Hepatocyte (in vitro differentiated cells): ENCODE measurements around the gene SIVA1. TPM values are rescaled to one million over a fixed set of nuclear protein-coding genes. Genes with fewer than 3 reads are reported as not detected.

Source experiments
- DNase-seq: peaks from one replicate; pipeline ENCODE4 v3.0.0-alpha.2; 2016; ENCODE audit warnings: low spot score
- H2AFZ ChIP-seq: fragments of 200-600 bp; sonication (generic); 2 replicates; pipeline ENCODE4 v1.6.0; 2016; ENCODE audit warnings: antibody characterized with exemption, mild to moderate bottlenecking
- H3K27ac ChIP-seq: fragments of 200-600 bp; sonication (generic); 2 replicates; pipeline ENCODE4 v1.5.1; 2016; ENCODE audit warnings: mild to moderate bottlenecking
- H3K27me3 ChIP-seq: fragments of 200-600 bp; sonication (generic); 2 replicates; pipeline ENCODE4 v1.6.1; 2016
- H3K36me3 ChIP-seq: fragments of 200-600 bp; sonication (generic); replicated peaks from 2 replicates; pipeline ENCODE4 v1.5.1; 2016; ENCODE audit warnings: low read depth; ENCODE audit not compliant: insufficient read depth
- H3K4me1 ChIP-seq: fragments of 200-600 bp; sonication (generic); 2 replicates; pipeline ENCODE4 v1.5.1; 2016; ENCODE audit warnings: mild to moderate bottlenecking, moderate library complexity; ENCODE audit not compliant: insufficient read depth
- H3K4me2 ChIP-seq: fragments of 200-600 bp; sonication (generic); 2 replicates; pipeline ENCODE4 v1.6.0; 2016
- H3K4me3 ChIP-seq: fragments of 200-600 bp; sonication (generic); 2 replicates; pipeline ENCODE4 v1.5.1; 2016; ENCODE audit warnings: mild to moderate bottlenecking
- H3K79me2 ChIP-seq: fragments of 200-600 bp; sonication (generic); 2 replicates; pipeline ENCODE4 v1.6.0; 2017; ENCODE audit warnings: mild to moderate bottlenecking
- H3K9me2 ChIP-seq: fragments of 200-600 bp; sonication (generic); replicated peaks from 2 replicates; pipeline ENCODE4 v1.6.0; 2017; ENCODE audit warnings: mild to moderate bottlenecking; ENCODE audit not compliant: insufficient read depth
- H3K9me3 ChIP-seq: fragments of 200-600 bp; sonication (generic); 2 replicates; pipeline ENCODE4 v1.5.1; 2016; ENCODE audit warnings: low read depth, mild to moderate bottlenecking
- H4K20me1 ChIP-seq: fragments of 200-600 bp; sonication (generic); 2 replicates; pipeline ENCODE4 v1.6.0; 2016; ENCODE audit warnings: mild to moderate bottlenecking; ENCODE audit not compliant: insufficient read depth, poor library complexity, severe bottlenecking
- CTCF ChIP-seq: fragments of 200-600 bp; sonication (generic); IDR thresholded peaks from 2 replicates; pipeline ENCODE4 v1.5.1; 2016; ENCODE audit warnings: antibody characterized with exemption, mild to moderate bottlenecking; ENCODE audit not compliant: poor library complexity
- EZH2 ChIP-seq: fragments of 200-600 bp; sonication (generic); IDR thresholded peaks from 2 replicates; pipeline ENCODE4 v1.6.1; 2016; ENCODE audit warnings: antibody characterized with exemption, mild to moderate bottlenecking, borderline replicate concordance
- EZH2phosphoT487 ChIP-seq: fragments of 200-600 bp; sonication (generic); IDR thresholded peaks from one replicate; pipeline ENCODE4 v1.6.1; 2018; ENCODE audit warnings: antibody characterized with exemption, mild to moderate bottlenecking, low read depth, moderate library complexity; ENCODE audit not compliant: unreplicated experiment, severe bottlenecking
- WGBS: methylation state at CpG from one replicate; pipeline ENCODE4 v1.1.6; 2016; ENCODE audit warnings: low lambda C conversion rate; ENCODE audit errors: missing lambda C conversion rate; 5-methylcytosine and 5-hydroxymethylcytosine counted together
- polyA plus RNA-seq: library from polyadenylated mRNA; unstranded; fragments of >200 nt; fragmentation: Nextera tagmentation; extraction: Ambion mirVana; gene quantifications from 2 replicates; pipeline ENCODE4 v1.2.1, GENCODE V29; 2016
- total RNA-seq: library from RNA; depleted of rRNA; stranded (reverse); fragments of >200 nt; gene quantifications from 2 replicates; pipeline ENCODE4 v1.2.3, GENCODE V29; 2014

SIVA1 gene
- total and polyA plus RNA-seq, 2 experiments from 2014 or later: 149 to 163 TPM

GRCh38 chr14:104744484-104744883 lies 8.5 kb upstream of the SIVA1 start:
- Histone ChIP-seq H3K27ac (no peak overlapping the region), H3K27me3 (no peaks in the 10 kb centered on the region), H4K20me1 (no peaks in the 10 kb centered on the region), H3K4me1 (peaks cover 24% of the 10 kb centered on the region), H3K9me3 (no peaks in the 10 kb centered on the region), H2AFZ (no peak overlapping the region), H3K79me2 (no peaks in the 10 kb centered on the region), H3K36me3 (no peaks in the 10 kb centered on the region), H3K4me3 (no peak overlapping the region), H3K9me2 (no peaks in the 10 kb centered on the region), H3K4me2 (no peak overlapping the region)
- DNase-seq: no peak
- TF ChIP-seq EZH2phosphoT487: no peak
- no peak for TF ChIP-seq EZH2
- TF ChIP-seq CTCF: no peak
- 92% methylated on average over 10 of the region's 10 CpGs for WGBS

GRCh38 chr14:104745431-104745830 lies 7.5 kb upstream of the SIVA1 start:
- WGBS: 97% methylated on average over 9 of the region's 9 CpGs
- Histone ChIP-seq H3K27ac (no peak overlapping the region), H3K27me3 (no peaks in the 10 kb centered on the region), H3K4me1 (peaks cover 28% of the 10 kb centered on the region), H3K9me3 (no peaks in the 10 kb centered on the region), H3K4me2 (no peak overlapping the region), H3K36me3 (no peaks in the 10 kb centered on the region), H2AFZ (no peak overlapping the region), H3K4me3 (no peak overlapping the region), H3K79me2 (no peaks in the 10 kb centered on the region), H3K9me2 (no peaks in the 10 kb centered on the region), H4K20me1 (no peaks in the 10 kb centered on the region)
- no peak for TF ChIP-seq CTCF
- TF ChIP-seq EZH2: no peak
- TF ChIP-seq EZH2phosphoT487: no peak
- no peak for DNase-seq

GRCh38 chr14:104746071-104746545 lies 6.8 kb upstream of the SIVA1 start:
- Histone ChIP-seq H3K9me2 (no peaks in the 10 kb centered on the region), H3K27ac (peak overlapping the region; percentile 77), H3K4me2 (no peak overlapping the region), H3K4me1 (peaks cover 28% of the 10 kb centered on the region), H4K20me1 (no peaks in the 10 kb centered on the region), H3K27me3 (no peaks in the 10 kb centered on the region), H3K9me3 (no peaks in the 10 kb centered on the region), H2AFZ (no peak overlapping the region), H3K79me2 (no peaks in the 10 kb centered on the region), H3K36me3 (no peaks in the 10 kb centered on the region), H3K4me3 (no peak overlapping the region)
- 89% methylated on average over 13 of the region's 13 CpGs for WGBS
- TF ChIP-seq CTCF: no peak
- TF ChIP-seq EZH2: no peak
- no peak for TF ChIP-seq EZH2phosphoT487
- no peak for DNase-seq
